ENCODE measurements around the gene ZFAND3.

DNA sequence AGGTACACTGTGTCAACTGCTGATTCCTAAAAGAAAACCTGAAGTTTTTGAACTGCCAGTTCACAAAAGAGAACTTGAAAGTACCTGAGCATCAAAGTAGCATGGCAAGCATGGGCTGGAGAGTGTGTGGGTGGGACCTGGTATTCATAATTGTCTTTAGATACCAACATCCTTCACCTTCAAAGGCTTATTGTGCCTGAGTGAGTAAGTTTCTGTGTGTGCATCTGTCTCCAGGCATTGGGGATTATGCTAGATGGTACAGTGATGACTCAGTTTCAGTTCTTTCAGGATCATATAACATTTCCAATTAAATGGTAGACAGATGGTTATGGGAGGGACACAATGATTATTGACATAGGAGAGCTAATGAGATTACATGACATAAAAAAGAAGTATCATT is 238.5 kb downstream of the ZFAND3 start:
- TF ChIP-seq, protein P1, sequence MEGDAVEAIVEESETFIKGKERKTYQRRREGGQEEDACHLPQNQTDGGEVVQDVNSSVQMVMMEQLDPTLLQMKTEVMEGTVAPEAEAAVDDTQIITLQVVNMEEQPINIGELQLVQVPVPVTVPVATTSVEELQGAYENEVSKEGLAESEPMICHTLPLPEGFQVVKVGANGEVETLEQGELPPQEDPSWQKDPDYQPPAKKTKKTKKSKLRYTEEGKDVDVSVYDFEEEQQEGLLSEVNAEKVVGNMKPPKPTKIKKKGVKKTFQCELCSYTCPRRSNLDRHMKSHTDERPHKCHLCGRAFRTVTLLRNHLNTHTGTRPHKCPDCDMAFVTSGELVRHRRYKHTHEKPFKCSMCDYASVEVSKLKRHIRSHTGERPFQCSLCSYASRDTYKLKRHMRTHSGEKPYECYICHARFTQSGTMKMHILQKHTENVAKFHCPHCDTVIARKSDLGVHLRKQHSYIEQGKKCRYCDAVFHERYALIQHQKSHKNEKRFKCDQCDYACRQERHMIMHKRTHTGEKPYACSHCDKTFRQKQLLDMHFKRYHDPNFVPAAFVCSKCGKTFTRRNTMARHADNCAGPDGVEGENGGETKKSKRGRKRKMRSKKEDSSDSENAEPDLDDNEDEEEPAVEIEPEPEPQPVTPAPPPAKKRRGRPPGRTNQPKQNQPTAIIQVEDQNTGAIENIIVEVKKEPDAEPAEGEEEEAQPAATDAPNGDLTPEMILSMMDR (IDR thresholded peaks at IDR 0.05): no peak
- TF ChIP-seq POLR2A (IDR thresholded peaks at IDR 0.05) (no peak), POLR2AphosphoS5 (IDR thresholded peaks at IDR 0.05; ENCODE audit: insufficient read depth in 1 of 2, low read depth in 1 of 2) (peak in 1 of 2 donors; percentile 46)
